K562 (cell line): ENCODE measurements around the gene EDDM13. TPM values are rescaled to one million over a fixed set of nuclear protein-coding genes. Genes with fewer than 3 reads are reported as not detected.

Source experiments
- BCOR ChIP-seq: fragments of 450-650 bp; IDR thresholded peaks from 2 replicates; pipeline ENCODE4 v1.6.1; 2016
- CBX3 ChIP-seq, 2 experiments: IDR thresholded peaks; 1 replicate in 1 of 2; 2 replicates in 1 of 2; pipeline ENCODE4 v1.6.1; 2012; ENCODE audit warnings: inconsistent platforms in 2 of 2, low read length in 2 of 2, borderline replicate concordance in 1 of 2, control low read depth in 1 of 2
- CGGBP1 ChIP-seq: fragments of 250-450 bp; sonication (Bioruptor Pico); IDR thresholded peaks from 2 replicates; pipeline ENCODE4 v1.9.0; 2021; ENCODE audit warnings: mild to moderate bottlenecking
- CTCF ChIP-seq, 3 experiments: IDR thresholded peaks in 2 of 3; conservative IDR thresholded peaks in 1 of 3; 2 replicates each; pipeline ENCODE4 v1.5.1; 2011 to 2012; ENCODE audit warnings: low read length in 3 of 3, mild to moderate bottlenecking in 3 of 3, control low read depth in 2 of 3, improper control_type of control experiment in 1 of 3, inconsistent platforms in 1 of 3, low read depth in 1 of 3, mixed read lengths in 1 of 3, moderate library complexity in 1 of 3; ENCODE audit not compliant: insufficient read depth in 2 of 3
- FOXK2 ChIP-seq, 2 experiments: fragments of 450-650 bp; IDR thresholded peaks in 1 of 2; conservative IDR thresholded peaks in 1 of 2; 2 replicates each; pipeline ENCODE4 v1.6.1; 2016; ENCODE audit warnings: low read depth in 2 of 2, mild to moderate bottlenecking in 1 of 2
- GTF2B ChIP-seq: IDR thresholded peaks from 2 replicates; pipeline ENCODE4 v1.6.1; 2011; ENCODE audit not compliant: insufficient read length; ENCODE audit errors: extremely low read depth
- MAFF ChIP-seq: IDR thresholded peaks from 2 replicates; pipeline ENCODE4 v1.6.1; 2012; ENCODE audit warnings: low read length, improper control_type of control experiment
- NCOA1 ChIP-seq: fragments of 450-650 bp; IDR thresholded peaks from 2 replicates; pipeline ENCODE4 v1.6.1; 2016; ENCODE audit warnings: low read depth
- NCOR1 ChIP-seq: fragments of 450-650 bp; IDR thresholded peaks from 2 replicates; pipeline ENCODE4 v1.6.1; 2016; ENCODE audit warnings: mild to moderate bottlenecking, moderate library complexity
- NFXL1 ChIP-seq: fragments of 450-650 bp; formaldehyde crosslinking; IDR thresholded peaks from 2 replicates; pipeline ENCODE4 v1.4.0; 2021; ENCODE audit warnings: mild to moderate bottlenecking
- NR4A1 ChIP-seq, 2 experiments: fragments of 250-450 bp in 1 of 2; fragments of 450-650 bp in 1 of 2; sonication (Bioruptor Pico) in 1 of 2; IDR thresholded peaks; 2 replicates each; pipeline versions ENCODE4 v1.4.0 to v1.6.1; 2016 to 2020; ENCODE audit warnings: mild to moderate bottlenecking in 2 of 2, missing compliant biosample characterization in 1 of 2, missing genetic modification characterization in 1 of 2, moderate library complexity in 1 of 2
- RFX7 ChIP-seq: fragments of 250-450 bp; sonication (Bioruptor Pico); IDR thresholded peaks from 2 replicates; pipeline ENCODE4 v1.5.1; 2021; ENCODE audit warnings: mild to moderate bottlenecking
- RNF2 ChIP-seq: sonication (generic); IDR thresholded peaks from 2 replicates; pipeline ENCODE4 v1.6.1; 2016
- SREBF2 ChIP-seq: sonication (generic); formaldehyde crosslinking; IDR thresholded peaks from 2 replicates; pipeline ENCODE4 v1.4.0; 2020; ENCODE audit warnings: mild to moderate bottlenecking, missing genetic modification reagents
- STAT5B ChIP-seq: fragments of 250-450 bp; sonication (Bioruptor Pico); IDR thresholded peaks from 2 replicates; pipeline ENCODE4 v1.8.0; 2021; ENCODE audit warnings: mild to moderate bottlenecking, inconsistent platforms
- THAP7 ChIP-seq: fragments of 250-450 bp; sonication (Bioruptor Pico); IDR thresholded peaks from 2 replicates; pipeline ENCODE4 v1.5.0; 2021
- THRAP3 ChIP-seq: fragments of 450-650 bp; IDR thresholded peaks from 2 replicates; pipeline ENCODE4 v1.6.1; 2016; ENCODE audit warnings: mild to moderate bottlenecking, inconsistent platforms, borderline replicate concordance
- ZBTB7A ChIP-seq: IDR thresholded peaks from 2 replicates; pipeline ENCODE4 v1.6.1; 2011; ENCODE audit warnings: low read depth, mild to moderate bottlenecking, low read length, moderate library complexity, borderline replicate concordance; ENCODE audit not compliant: control insufficient read depth
- ZFP91 ChIP-seq: sonication (generic); formaldehyde crosslinking; IDR thresholded peaks from 2 replicates; pipeline ENCODE4 v1.8.0; 2022; ENCODE audit warnings: mild to moderate bottlenecking, missing genetic modification reagents
- ZNF197 ChIP-seq: fragments of 200-800 bp; sonication (Bioruptor generic); IDR thresholded peaks from 2 replicates; pipeline ENCODE4 v1.6.1; 2016; ENCODE audit warnings: low read depth, missing genetic modification characterization, missing compliant biosample characterization
- ZNF224 ChIP-seq: sonication (generic); formaldehyde crosslinking; IDR thresholded peaks from 2 replicates; pipeline ENCODE4 v1.8.0; 2022; ENCODE audit warnings: mild to moderate bottlenecking, missing genetic modification reagents
- ZNF41 ChIP-seq: fragments of 250-450 bp; sonication (Bioruptor Pico); conservative IDR thresholded peaks from 2 replicates; pipeline ENCODE4 v1.4.0; 2020; ENCODE audit warnings: mild to moderate bottlenecking
- ZNF512 ChIP-seq: IDR thresholded peaks from 2 replicates; pipeline ENCODE4 v1.6.1; 2016; ENCODE audit warnings: missing genetic modification characterization, missing compliant biosample characterization
- polyA plus RNA-seq, 8 experiments: library from polyadenylated mRNA; depleted of rRNA in 4 of 8; stranded (reverse) in 5 of 8; unstranded in 3 of 8; fragments of >200 nt; fragmentation: Nextera tagmentation in 2 of 8; fragmentation: Illumina TruSeq in 1 of 8; extraction: Ambion mirVana in 2 of 8; extraction: Trizol in 1 of 8; gene quantifications; 2 replicates each; pipeline versions ENCODE4 v1.2.1 to v1.2.3, GENCODE V29; 2011 to 2014; ENCODE audit warnings: inconsistent platforms in 1 of 8, missing spikeins in 1 of 8
- total RNA-seq, 7 experiments: library from RNA; depleted of rRNA in 6 of 7; stranded (reverse); fragments of >200 nt in 6 of 7; fragmentation: Illumina TruSeq in 2 of 7; extraction: Trizol in 2 of 7; gene quantifications; 2 replicates each; pipeline versions ENCODE4 v1.2.1 to v1.2.3, GENCODE V29; 2011 to 2021; ENCODE audit warnings: low replicate concordance in 1 of 7

The EDDM13 gene
- total and polyA plus RNA-seq, 9 of the 15 experiments (the other 6 are each of a cell fraction or from before 2014, with no cell fraction given), result 2.0 to 7.7 (median 4.1) TPM

GRCh38 chr19:56348289-56348877 is 75.8 kb downstream of the EDDM13 start (continued):
- no peak for TF ChIP-seq CGGBP1 (CRISPR knock-in tag)
- no peak for TF ChIP-seq NCOA1
- TF ChIP-seq ZBTB7A, result no peak
- TF ChIP-seq RNF2, result no peak
- TF ChIP-seq ZFP91 (CRISPR knock-in tag), result no peak
- TF ChIP-seq THAP7, result no peak
- peak; percentile 51 to 57 (median 51) for TF ChIP-seq CTCF (IDR thresholded peaks at IDR 0.05 in 2 of 3, conservative IDR thresholded peaks at IDR 0.05 in 1 of 3; ENCODE audit: insufficient read depth in 2 of 3, low read depth in 1 of 3, low read length in 3 of 3)
- peak in 1 of 2 experiments; percentile 65; a peak in 1 of 3 replicates for TF ChIP-seq CBX3 (IDR thresholded peaks at IDR 0.05; ENCODE audit: borderline replicate concordance in 1 of 2, low read length in 2 of 2)
- no peak for TF ChIP-seq MAFF
- no peak for TF ChIP-seq SREBF2 (CRISPR knock-in tag)
- TF ChIP-seq BCOR, result peak; percentile 99
- no peak for TF ChIP-seq STAT5B (CRISPR knock-in tag)
- TF ChIP-seq ZNF512 (tag), result no peak
- no peak for TF ChIP-seq NCOR1
- TF ChIP-seq NFXL1 (CRISPR knock-in tag), result no peak
- TF ChIP-seq ZNF197, result no peak
- no peak for TF ChIP-seq NR4A1 (CRISPR knock-in tag; IDR thresholded peaks at IDR 0.05)
- no peak for TF ChIP-seq NR4A1 (tag; IDR thresholded peaks at IDR 0.05)
- TF ChIP-seq ZNF224 (CRISPR knock-in tag), result no peak
- no peak for TF ChIP-seq ZNF41 (CRISPR knock-in tag)
- TF ChIP-seq RFX7 (CRISPR knock-in tag), result no peak
- TF ChIP-seq GTF2B, result no peak
- no peak for TF ChIP-seq FOXK2 (conservative IDR thresholded peaks at IDR 0.05 in 1 of 2, IDR thresholded peaks at IDR 0.05 in 1 of 2; ENCODE audit: low read depth in 2 of 2)
- no peak for TF ChIP-seq THRAP3
